Measurements from ENCODE around the gene CD164L2.
A peak's percentile ranks its signal among the peaks of the same experiment; 100 is the strongest.

The CD164L2 gene

GRCh38 chr1:27333717-27334279 is 49.3 kb downstream of the CD164L2 start:
- TF ChIP-seq CTCF (IDR thresholded peaks at IDR 0.05; ENCODE audit: extremely low read depth, insufficient read depth, missing control alignments) = no peak
- no peak for DNase-seq (ENCODE audit: low spot score)
- in situ Hi-C loops (cut with MboI; ENCODE audit: low pct_unique_long_range_greater_than_20kb, low sequenced_read_pairs, unreplicated experiment) = no loop called here

GRCh38 chr1:27332536-27333281 is 50.4 kb downstream of the CD164L2 start:
- TF ChIP-seq CTCF (IDR thresholded peaks at IDR 0.05; ENCODE audit: extremely low read depth, insufficient read depth, missing control alignments) = peak; percentile 82
- peak; percentile 80 for DNase-seq (ENCODE audit: low spot score)
- in situ Hi-C loops (cut with MboI; ENCODE audit: low pct_unique_long_range_greater_than_20kb, low sequenced_read_pairs, unreplicated experiment) = no loop called here

- DNase-seq (ENCODE audit: low spot score) = no peak
- TF ChIP-seq CTCF (IDR thresholded peaks at IDR 0.05; ENCODE audit: extremely low read depth, insufficient read depth, missing control alignments) = no peak
- in situ Hi-C loops (cut with MboI; ENCODE audit: low pct_unique_long_range_greater_than_20kb, low sequenced_read_pairs, unreplicated experiment) = no loop called here
Observed at GRCh38 chr1:27331922-27332321, 51.2 kb downstream of the CD164L2 start.

- no peak for DNase-seq (ENCODE audit: low spot score)
- in situ Hi-C loops (cut with MboI; ENCODE audit: low pct_unique_long_range_greater_than_20kb, low sequenced_read_pairs, unreplicated experiment) = no loop called here
- TF ChIP-seq CTCF (IDR thresholded peaks at IDR 0.05; ENCODE audit: extremely low read depth, insufficient read depth, missing control alignments) = no peak
Observed at GRCh38 chr1:27331426-27331825, 51.7 kb downstream of the CD164L2 start.

- TF ChIP-seq CTCF (IDR thresholded peaks at IDR 0.05; ENCODE audit: extremely low read depth, insufficient read depth, missing control alignments) = no peak
- in situ Hi-C loops (cut with MboI; ENCODE audit: low pct_unique_long_range_greater_than_20kb, low sequenced_read_pairs, unreplicated experiment) = no loop called here
Observed at GRCh38 chr1:27330786-27331185, 52.3 kb downstream of the CD164L2 start.

More at GRCh38 chr1:27330786-27331185, 52.3 kb downstream of the CD164L2 start:
- no peak for DNase-seq (ENCODE audit: low spot score)
